Hematopoietic multipotent progenitor cell treated with erythropoietin and hydrocortisone succinate and interleukin-3 and kit ligand, for 15 days (in vitro differentiated cells): Measurements from ENCODE around the gene UNG.

Experiments used
- DNase-seq: peaks from one replicate; pipeline ENCODE4 v3.0.0-alpha.2; 2015; ENCODE audit warnings: low spot score

Gene UNG

GRCh38 chr12:109089683-109090082, 7.7 kb upstream of the UNG start:
- DNase-seq: no peak

- no peak for DNase-seq
Observed at GRCh38 chr12:109092497-109093021, 4.8 kb upstream of the UNG start.

- DNase-seq: peak; percentile 92
Observed at GRCh38 chr12:109093022-109093918, 4.1 kb upstream of the UNG start, which contains the start of gene ALKBH2. ALKBH2 (minus strand) TSS chr12:109093472; CDS start chr12:109092786, 686 bp downstream.

GRCh38 chr12:109097140-109097434, 310 bp upstream of the UNG start:
- DNase-seq: no peak

- peak; percentile 60 for DNase-seq
Observed at GRCh38 chr12:109098183-109098604, 797 bp downstream of the UNG start.

- DNase-seq: no peak
Observed at GRCh38 chr12:109098651-109099050, 1.3 kb downstream of the UNG start.

GRCh38 chr12:109099431-109100020, 2.1 kb downstream of the UNG start:
- no peak for DNase-seq

- no peak for DNase-seq
Observed at GRCh38 chr12:109100741-109101140, 3.3 kb downstream of the UNG start.

- DNase-seq: no peak
Observed at GRCh38 chr12:109102491-109102890, 5.1 kb downstream of the UNG start.

GRCh38 chr12:109105176-109105575, 7.8 kb downstream of the UNG start:
- DNase-seq: no peak

- DNase-seq: no peak
Observed at GRCh38 chr12:109109746-109110350, 12.5 kb downstream of the UNG start.

GRCh38 chr12:109110988-109111495, 13.6 kb downstream of the UNG start:
- peak; percentile 58 for DNase-seq

GRCh38 chr12:109112720-109113465, 15.5 kb downstream of the UNG start:
- DNase-seq: no peak

GRCh38 chr12:109113661-109114321, 16.4 kb downstream of the UNG start:
- DNase-seq: no peak

GRCh38 chr12:109114644-109115043, 17.2 kb downstream of the UNG start:
- no peak for DNase-seq

- DNase-seq: no peak
Observed at GRCh38 chr12:109115404-109115757, 18.0 kb downstream of the UNG start.

GRCh38 chr12:109115758-109116610, 18.6 kb downstream of the UNG start, which contains the start of gene ACACB:
ACACB (plus strand) TSS chr12:109116587; CDS start chr12:109139406, 22,819 bp downstream.
- DNase-seq: no peak

GRCh38 chr12:109116611-109116949, 19.2 kb downstream of the UNG start:
- DNase-seq: no peak

GRCh38 chr12:109120095-109120494, 22.7 kb downstream of the UNG start:
- DNase-seq: no peak

- DNase-seq: no peak
Observed at GRCh38 chr12:109120557-109120956, 23.2 kb downstream of the UNG start.
